Fibroblast of peridontal ligament (primary cell): Measurements from ENCODE around the gene FAM240A.

Experiments
- DNase-seq: peaks from one replicate; pipeline ENCODE4 v3.0.0-alpha.2; 2010; ENCODE audit errors: extremely low read depth

The FAM240A gene

DNA sequence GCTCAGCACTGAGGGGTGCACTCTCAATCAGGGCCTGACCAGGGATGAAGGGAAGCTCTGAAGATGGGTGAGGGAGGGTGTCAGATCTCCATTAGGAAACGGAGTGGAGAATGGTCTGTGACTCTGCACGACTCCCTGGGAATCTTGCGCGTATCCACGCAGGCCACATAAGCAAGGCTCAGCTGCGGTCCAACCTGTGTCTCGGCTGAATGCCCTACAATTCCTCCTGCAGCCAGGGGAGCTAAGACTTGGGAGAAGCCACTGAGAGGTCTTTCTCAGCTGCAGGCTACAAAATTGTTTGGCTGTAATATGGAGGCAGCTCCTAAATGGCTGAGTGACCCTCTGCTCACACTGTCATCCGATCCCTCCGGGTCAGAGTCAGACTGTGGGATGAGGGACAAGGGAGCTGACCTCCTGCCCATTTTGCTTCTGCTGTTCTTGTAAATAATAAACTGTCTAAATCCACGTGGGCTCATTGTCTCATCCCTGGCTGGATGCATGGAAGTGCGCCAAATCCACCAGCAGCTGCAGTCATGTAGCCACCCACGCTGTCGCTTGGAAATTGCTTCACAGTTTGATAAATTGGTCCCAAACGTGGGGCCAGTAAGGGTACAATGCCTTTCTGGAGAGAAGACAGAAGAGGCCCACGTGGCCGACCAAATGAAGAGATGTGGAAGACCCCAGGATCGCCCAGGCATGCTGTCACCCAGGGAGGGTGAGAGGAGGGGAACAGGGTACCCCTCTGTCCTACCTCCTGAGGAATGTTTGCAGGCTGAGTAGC is 50.6 kb downstream of the FAM240A start:
- DNase-seq, result peak; percentile 40

DNA sequence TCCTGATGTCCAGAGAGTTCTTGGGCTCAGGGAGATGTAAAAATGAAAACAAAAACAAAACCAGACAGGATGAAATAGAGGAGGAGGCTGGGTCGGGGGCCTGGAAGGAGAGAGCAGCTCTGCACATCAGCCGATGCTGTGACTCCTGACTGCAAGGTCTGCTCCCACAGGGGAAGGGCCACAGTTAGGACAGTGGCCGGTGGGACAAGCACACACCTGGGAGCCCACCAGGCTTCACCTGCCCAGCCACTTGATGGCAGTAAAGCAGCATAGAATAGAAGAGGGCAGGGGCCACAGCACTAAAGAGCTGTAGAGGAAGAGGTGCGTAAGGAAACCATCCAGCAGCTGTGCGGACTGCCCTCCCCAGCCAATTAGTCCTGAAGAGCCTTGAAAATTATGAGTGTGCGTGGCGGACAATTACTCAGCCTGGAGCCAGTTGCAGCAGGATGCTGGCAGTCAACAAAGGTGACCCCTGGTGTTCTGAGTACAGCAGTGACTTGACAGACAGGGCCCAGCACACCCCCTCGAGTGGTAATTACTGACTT is 51.3 kb downstream of the FAM240A start:
- no peak for DNase-seq

DNA sequence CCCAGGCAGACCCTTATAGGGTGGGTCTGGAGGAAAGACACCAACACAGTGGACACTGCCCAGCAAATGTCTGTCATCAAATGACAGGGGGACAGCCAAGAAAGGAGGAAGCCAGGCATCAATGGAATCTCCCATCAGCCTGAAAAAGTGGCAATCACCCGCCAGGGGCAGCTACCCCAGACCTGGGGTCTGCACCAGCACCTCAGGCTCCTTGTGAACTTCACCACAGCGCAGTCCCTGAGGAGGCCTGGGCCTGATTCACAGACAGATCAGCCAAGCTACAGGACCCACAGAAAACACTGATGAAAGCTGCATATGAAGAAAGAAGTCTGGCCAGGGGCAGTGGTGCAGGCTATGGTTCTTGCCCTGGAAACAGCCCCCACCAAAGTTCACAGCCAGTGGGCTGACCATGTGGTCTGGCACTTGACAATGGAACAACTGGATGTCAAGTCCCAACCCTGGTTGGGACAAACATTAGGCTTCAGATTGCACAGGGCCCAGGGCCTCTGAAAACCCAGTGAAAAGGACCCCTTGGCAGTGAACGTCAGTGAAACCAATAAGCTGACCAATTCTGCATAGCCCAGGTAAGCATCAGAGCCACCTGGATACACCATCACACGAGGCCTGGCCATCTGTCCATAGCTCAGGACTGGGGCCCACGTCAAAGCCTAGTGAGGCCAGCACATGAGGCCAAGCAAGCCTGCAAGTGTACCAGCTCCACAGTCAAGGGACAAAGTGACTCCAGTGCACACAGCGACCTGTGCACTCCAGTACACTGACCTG is 52.1 kb downstream of the FAM240A start:
- no peak for DNase-seq

DNA sequence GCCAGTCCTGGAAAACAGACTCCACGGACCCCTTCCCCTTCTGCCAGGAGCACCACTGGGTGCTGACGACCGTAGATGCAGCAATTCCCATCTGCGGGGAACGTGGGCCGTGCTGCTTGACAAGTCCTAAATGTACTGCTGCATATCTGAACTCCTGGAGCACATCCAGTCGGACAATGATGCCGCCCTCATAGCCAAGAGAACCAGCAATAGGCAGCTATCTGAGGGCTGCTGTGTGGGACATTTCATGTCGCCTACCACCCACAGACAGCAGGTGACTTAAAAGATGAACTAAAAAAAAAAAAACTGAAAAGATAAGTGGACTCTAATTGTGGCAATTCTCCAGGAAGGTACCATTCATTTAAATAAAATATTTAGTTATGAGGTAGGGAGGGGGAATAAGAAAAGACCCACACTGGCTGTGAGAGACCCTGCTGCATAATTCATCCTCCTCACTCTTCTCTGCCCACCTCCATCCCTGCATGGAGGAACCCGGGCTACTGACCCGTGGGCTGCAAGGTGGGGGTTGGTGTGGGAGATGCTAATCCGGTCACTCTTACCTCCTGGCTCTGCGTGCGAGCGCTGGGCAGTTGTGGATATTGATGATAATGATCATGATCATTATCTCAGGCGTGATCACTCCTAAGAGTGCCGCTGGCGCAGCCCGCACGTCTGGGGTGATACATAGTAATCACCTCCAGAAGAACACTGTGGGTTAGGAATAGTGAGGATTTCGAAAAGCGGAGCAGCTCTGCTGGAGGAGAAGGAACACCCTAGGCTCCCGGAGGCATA is 52.8 kb downstream of the FAM240A start:
- no peak for DNase-seq

DNA sequence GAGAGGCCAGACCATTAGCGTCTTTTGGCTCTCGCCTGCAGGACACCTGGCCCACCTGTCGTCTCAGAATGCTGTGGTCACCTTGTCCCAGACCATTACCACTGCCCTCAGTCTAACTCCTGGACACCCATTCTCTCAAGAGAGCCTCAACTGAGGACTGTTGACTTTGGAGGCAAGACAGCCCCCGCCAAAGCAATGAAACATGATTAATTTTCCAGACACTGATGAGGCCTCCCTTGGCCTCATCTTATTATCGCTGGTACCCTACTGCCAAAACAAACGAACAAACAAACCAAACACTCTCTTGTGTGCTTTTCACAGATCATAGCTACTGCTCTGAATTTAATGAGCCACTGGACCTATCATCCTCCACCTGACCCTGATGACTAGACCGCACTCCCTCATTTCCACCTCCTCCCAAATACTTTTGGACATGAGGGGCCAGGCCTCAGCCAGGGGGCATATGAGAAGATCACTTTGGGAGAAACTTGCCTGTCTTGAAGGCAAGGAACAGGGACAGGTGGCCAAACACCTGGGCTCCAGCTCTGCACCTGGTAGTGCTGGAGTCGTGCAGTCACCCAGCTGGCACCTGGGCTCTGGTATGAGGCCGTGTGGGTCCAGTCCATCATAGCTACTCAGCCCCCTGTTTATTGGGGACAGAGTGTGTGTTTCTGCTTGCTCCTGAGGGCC is 53.6 kb downstream of the FAM240A start:
- DNase-seq, result no peak

DNA sequence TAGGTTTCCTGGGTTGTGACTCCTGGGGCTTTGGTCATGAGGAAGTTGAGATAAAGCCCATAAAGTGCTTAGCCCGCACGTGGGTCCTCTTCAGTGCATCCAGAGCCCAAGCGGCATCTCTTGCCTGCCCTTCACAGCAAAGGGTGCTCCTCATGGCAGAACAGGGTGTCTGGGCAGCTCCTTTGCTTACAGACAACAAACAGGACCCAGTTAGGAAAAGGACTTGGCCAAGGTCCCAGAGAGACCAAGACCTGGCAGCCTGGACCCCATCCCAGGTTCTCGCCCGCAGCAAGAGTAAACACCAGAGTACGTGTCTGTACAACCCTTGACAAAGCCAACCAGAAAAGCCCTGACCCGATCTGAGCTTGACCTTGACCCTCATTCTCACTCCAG is 54.1 kb downstream of the FAM240A start:
- no peak for DNase-seq

DNA sequence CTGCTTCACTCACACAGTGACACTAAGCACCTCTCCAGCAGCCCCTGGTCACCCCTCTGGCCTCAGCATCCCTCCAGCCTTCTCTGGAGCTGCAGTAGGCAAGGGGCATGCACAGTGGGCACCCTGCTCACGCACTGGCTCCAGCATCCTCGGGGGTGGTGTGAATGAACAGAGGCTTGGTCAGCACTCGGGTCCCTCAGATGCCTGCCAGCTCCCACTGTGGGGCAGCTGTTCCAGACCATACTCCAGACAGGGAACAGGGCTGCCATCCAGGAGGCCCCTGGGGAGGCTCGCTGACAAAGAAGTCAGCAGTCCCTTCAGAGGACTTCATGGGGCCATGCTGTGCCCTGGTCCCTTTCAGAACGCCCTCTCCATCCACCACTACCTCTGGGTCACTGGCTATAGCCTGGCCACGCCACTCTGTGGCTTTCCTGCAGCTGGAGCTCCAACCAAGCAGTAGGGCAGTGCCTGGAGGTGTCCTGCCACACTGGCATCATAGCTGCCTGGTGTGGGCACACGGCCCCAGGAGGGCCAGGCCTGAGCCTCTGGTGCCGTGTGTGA is 54.8 kb downstream of the FAM240A start:
- no peak for DNase-seq

DNA sequence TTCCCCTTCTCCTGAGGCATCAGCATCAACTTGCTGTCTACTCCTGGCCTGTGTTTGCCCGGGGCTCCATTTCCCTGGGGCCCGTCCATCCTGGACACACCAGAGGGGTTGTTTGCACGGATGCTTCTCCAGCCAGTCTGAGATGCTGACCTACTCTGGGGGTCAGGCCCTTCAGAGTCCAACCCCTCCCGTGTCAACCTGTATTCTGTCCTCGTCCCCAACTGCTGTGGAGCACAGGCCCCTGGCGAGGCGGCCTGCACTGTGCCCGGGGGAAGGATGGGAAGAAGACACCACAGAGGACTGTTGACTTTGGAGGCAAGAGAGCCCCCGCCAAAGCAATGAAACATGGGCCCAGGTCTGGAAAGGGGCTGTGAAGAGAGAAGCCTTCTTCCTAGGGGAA is 55.3 kb downstream of the FAM240A start:
- no peak for DNase-seq

DNA sequence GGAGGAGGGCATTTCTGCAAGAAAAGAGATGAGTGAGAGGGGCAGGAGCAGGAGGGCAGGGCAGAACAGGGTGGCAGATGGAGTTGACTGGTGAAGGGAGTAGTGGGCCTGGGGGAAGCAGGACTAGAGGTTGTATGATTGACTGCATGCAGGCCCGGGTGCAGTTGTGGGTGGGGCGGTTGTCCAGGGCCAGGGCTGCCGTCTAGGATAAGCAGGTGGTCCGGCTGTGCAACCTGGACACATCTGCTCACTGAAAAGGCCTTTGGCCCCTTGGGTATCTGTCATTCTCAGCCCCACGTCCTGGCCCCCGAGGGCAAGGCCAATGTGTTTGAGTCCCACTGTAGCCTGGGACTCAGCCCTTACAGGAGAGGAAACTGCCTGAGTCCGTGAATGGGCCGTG is 55.8 kb downstream of the FAM240A start:
- no peak for DNase-seq

DNA sequence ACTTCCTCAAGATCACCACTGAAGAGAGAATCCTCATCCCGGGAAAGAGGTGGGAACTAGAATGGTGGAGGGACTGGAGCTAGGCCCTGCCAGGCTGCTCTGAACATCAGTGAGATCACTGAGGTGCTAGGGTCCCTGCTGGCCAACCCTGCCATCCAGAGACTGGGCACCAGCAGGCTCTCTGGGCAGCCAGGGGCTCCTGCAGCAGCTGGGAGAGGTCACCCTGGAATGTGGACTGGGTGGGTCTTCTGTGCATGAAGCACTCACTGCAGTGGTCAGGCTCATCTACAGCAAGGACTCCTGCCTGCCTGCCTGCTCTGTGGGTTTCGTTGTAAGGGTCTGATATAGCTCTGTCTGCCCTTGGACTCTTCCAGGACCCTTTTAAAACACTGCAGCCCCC is 56.3 kb downstream of the FAM240A start:
- DNase-seq, result no peak

DNA sequence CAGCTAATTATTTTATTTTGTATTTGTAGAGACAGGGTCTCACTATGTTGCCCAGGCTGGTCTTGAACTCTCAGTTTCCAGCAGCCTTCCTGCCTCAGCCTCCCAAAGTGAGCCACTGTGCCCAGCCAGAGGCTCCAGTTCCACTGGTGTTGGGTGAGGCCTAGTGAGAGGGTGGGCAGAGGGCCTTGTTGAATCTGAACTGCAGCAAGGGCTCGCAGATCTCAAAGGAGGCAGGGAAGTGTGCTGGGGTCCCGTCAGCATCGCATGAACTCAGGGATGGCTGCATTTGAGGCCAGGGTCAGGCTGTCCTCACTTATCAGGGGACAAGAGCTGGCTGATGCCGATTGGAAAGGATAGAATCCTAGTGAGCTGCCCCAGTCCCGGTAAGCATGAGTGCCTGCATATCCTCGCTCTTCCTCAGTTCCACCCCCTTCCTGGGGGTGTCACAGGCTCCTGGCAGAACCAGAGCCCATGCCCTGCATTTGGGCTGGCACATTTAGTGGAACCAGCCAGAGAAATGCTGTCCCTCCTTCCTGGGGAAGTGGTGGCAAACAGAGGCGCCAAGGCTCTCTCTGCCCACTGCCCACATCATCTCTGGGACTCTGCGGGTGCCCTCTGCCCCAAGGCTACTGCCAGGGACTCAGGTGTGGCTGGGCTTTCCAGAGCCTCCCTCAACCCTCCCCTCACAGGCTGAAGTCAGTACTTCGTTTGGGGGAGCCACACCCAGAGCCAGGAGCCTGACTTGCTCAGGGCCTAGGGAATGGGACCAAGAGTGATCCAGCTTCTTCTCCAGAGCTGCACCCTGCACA is 57.1 kb downstream of the FAM240A start:
- no peak for DNase-seq

DNA sequence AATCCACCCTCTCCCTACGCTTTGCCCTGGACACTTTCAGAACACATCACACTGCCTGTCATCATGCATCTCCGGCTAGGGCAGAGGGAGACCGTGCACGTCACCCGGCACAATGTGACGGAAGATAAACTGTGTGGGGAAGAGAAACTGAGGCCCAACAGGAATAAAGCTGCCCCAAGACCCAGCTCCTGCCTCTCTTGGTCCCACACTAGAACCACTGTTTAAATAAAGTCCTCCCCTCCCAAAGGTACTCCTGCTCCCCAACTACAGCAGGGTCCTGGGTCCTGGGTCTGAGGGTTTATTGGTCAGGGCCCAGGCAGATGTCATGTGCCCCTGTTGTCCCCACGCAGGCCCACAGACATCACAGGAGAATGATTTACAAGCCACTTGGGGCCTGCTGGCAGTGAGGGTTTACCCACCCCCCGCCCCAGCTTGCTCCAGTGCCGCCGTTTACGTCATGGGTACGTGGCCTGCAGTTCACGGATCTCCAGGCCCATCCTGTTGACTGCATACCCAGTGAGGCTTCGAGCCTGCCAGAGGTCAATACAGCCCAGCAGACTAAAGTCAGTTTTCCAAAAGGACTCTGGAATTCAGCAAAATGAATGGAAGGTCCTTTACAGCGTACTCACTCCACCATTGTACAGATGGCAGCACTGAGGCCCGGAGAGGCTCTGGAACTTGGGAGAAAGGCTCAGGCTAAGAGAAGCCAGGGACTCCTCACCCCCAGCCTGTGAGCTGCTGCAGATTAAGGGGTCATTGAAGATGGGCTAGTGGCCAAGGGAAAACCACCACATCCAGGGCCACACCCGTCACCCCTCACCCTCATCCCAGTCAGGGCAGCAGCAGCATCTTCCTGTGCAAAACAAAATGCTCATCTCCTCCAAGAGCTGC is 57.9 kb downstream of the FAM240A start:
- DNase-seq, result no peak

DNA sequence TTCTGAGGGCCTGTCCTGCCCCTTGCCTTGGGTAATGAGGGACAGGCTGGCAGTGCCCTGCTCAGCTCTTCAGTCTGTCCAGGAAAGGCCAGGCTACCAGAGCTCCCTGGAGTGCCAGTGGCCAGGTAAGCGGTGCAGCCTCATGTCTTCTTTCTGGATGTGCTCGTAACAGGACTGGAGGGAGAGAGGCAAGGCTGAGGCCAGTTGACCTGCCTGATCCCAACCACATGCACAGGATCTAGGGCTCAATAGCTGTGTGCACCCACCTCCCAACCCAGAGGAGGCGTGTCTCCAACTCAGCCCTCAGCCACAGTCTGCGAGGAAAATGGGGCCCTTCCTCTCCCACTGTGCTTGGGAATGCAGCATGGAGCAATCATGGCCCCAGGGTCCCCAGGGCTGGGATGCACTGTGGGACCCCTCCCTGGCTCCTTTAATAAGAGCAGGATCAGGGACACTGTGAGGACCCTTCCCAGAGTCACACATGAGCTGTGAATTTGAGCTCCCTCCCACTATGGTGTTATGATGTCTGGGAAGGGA is 58.6 kb downstream of the FAM240A start:
- no peak for DNase-seq

DNA sequence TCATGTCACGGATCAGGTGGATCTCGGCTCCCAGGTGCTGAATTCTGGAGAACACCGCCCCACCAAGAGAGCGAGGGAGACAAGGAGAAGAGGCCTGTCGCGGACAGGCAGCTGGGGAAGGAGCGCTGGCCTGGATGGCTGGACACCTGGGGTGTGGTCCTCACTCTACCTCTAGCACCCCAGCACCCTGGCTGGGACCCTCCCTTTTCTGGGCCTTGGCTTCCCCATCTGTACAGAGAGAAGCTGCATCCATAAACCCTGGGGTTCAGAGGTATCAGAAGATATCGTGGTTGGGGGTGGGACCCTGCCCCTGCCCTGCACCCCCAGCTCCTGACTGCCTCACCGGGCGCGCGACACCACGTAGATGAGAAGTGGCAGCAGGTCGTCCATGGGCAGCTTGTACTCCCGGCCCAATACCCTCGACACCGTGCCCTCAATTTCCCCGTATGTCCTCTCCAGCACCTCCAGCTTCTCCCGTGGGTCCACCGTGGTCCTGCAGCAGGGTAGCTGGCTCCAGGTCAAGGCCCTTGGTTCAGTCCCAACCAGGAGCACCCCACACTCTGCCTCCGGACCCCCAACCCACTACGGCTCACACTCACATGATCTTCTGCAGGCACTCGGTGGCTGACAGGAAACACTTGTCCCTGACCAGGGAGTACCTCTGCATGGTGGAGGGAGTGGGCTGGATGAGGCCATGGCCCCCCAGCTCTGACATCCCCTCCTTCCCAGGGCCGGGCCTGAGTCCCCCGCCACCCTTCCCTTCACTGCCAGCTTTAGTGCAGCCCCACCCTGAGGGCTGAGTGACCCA is 59.4 kb downstream of the FAM240A start:
- DNase-seq, result no peak

DNA sequence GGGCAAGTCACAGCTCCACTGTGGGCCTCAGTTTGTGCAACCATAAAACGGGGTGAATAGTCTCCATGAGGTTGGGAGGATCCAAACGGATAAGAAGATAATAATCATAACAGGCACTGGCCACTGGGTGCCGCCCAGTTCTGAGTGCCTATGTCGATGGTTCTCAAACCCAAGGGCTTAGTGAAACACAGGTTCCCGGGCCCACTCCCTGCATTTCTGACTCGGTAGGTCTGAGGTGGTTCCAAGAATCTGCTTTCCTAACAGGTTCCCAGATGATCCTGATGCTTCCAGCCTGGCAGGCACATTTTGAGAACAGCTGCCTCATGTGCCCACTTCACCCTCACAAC is 60.0 kb downstream of the FAM240A start:
- no peak for DNase-seq

DNA sequence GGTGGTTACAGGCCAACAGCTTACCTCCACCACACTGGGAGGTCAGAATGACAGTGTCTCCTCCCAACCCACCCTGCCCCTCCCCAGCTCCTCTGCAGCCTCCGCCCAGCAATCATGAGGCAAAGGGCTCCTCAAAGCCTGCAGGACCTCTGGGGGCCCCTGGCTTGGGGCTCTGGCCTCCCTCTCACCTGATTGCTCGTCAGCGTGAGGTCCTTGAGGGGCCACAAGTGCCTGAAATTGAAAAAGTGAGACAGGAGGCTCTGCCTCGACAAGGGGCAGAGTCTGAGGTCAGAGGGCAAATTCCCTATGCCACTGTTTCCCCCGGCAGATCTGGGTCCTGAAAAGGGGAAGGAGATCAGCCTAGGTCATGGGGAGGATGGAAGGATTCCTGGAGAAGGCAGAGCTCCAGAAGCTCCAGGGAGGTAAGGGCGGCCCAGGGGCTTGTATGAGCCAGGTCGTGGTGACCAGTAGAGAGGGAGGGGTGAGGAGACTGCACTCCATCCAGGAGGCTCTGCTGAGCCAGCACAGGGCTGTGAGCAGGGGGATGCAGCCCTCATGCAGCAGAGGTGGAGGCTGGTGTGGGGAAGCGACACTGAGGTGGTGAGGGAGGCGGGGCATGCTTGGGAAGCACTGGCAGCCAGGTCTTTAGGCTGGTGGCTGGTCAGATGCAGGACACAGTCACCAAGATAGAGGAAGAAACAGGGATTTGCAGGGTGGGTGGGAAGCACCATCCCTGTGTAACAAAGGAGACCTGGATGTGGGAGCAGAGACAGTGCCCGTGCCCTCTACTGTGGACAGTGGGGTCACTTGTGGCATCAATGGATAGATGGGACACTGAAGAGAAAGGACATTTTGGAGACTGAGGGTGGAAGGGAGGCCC is 61.1 kb downstream of the FAM240A start:
- no peak for DNase-seq
